Lung (tissue), 13 donors: ENCODE data around the gene PPA2. TPM values are rescaled to one million over a fixed set of nuclear protein-coding genes. Genes with fewer than 3 reads are reported as not detected.

Experiments used
- ATAC-seq: fragments of 200-7000 bp; cut with Tn5 transposase; one replicate; pipeline ENCODE4 v1.9.1; 2020; ENCODE audit warnings: moderate number of reproducible peaks; ENCODE audit not compliant: insufficient read depth, low FRiP score
- DNase-seq, 3 donors: peaks; one replicate each; pipeline ENCODE4 v3.0.0-alpha.2; 2013 to 2017
- H3K27ac ChIP-seq, 2 donors: one replicate each; pipeline ENCODE4 v1.5.1; 2013; ENCODE audit warnings: mild to moderate bottlenecking in 2 of 2, moderate library complexity in 2 of 2, control low read depth in 1 of 2, inconsistent platforms in 1 of 2, low read depth in 1 of 2, low read length in 1 of 2
- H3K27me3 ChIP-seq, 3 donors: one replicate each; pipeline ENCODE4 v1.5.1; 2013; ENCODE audit warnings: low read length in 2 of 3; ENCODE audit not compliant: control insufficient read depth in 3 of 3, insufficient read depth in 3 of 3
- H3K36me3 ChIP-seq, 4 donors: one replicate each; pipeline ENCODE4 v1.5.1; 2013; ENCODE audit warnings: low read length in 4 of 4, mild to moderate bottlenecking in 1 of 4, moderate library complexity in 1 of 4; ENCODE audit not compliant: control insufficient read depth in 4 of 4, insufficient read depth in 4 of 4
- H3K4me1 ChIP-seq, 5 donors: one replicate each; pipeline ENCODE4 v1.5.1; 2013; ENCODE audit warnings: low read length in 5 of 5, mild to moderate bottlenecking in 2 of 5, moderate library complexity in 1 of 5; ENCODE audit not compliant: control insufficient read depth in 5 of 5, insufficient read depth in 5 of 5
- H3K4me3 ChIP-seq: one replicate; pipeline ENCODE4 v1.5.1; 2013; ENCODE audit warnings: mild to moderate bottlenecking, control low read depth, moderate library complexity
- H3K9ac ChIP-seq, 2 donors: one replicate each; pipeline ENCODE4 v1.5.1; 2013; ENCODE audit warnings: low read length in 2 of 2, control low read depth in 1 of 2; ENCODE audit not compliant: insufficient read depth in 1 of 2
- H3K9me3 ChIP-seq, 4 donors: one replicate each; pipeline ENCODE4 v1.5.1; 2013; ENCODE audit warnings: low read length in 3 of 4, mild to moderate bottlenecking in 1 of 4, moderate library complexity in 1 of 4; ENCODE audit not compliant: control insufficient read depth in 4 of 4, insufficient read depth in 3 of 4
- WGBS, 2 donors: extraction: QIAGEN DNeasy Blood & Tissue Kit; methylation state at CpG; one replicate each; pipeline ENCODE4 v1.1.7; 2013; 5-methylcytosine and 5-hydroxymethylcytosine counted together
- polyA plus RNA-seq, 2 donors: library from polyadenylated mRNA; stranded (reverse); fragments of 200-250 nt; gene quantifications; one replicate each; pipeline ENCODE4 v1.2.1, GENCODE V29; 2013
- small RNA-seq: library from RNA; depleted of rRNA; stranded (forward); fragments of <200 nt; gene quantifications from one replicate; pipeline ENCODE3, GENCODE V24; 2014; ENCODE audit warnings: low replicate concordance
- total RNA-seq, 2 donors: library from RNA; depleted of rRNA in 1 of 2; stranded (reverse); fragments of >200 nt in 1 of 2; gene quantifications; one replicate each; pipeline ENCODE4 v1.2.1, GENCODE V29; 2014 to 2021
- TF ChIP-seq, protein P1 (sequence below): IDR thresholded peaks from 2 replicates; pipeline ENCODE4 v1.5.1; 2012; ENCODE audit warnings: mild to moderate bottlenecking; ENCODE audit errors: control extremely low read depth, extremely low read depth
- donor health status: control.
- donor health status: control.
- donor health status: Bipolar disorder and iron deficiency.
- donor health status: healthy.
- donor health status: DM: yes; HTN: yes; CAD: no.

Gene PPA2
- total and polyA plus RNA-seq, 4 donors: 70.0 to 114 (median 77.1) TPM

DNA sequence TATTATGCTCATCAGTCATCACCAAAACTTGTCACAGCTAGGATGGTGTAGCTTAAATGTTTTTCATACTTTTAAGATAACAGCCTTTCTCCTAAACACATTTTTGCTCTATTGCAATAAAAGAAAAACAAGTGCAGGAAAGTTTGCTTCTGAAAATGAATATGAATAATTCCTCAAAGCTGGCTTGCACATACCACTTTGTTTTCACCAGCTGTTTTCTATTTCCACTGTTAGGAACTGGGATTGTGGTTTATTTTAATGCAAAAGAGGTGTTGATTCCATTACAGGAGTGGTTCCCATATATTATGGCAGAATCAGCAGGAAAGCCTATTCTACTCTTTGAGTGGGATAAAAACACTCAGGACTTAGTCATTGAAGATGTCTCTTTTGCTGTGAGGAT, 145.9 kb downstream of the PPA2 start:
- H3K4me3 ChIP-seq: no peak overlapping the region
- no peak for DNase-seq
- TF ChIP-seq, protein P1, sequence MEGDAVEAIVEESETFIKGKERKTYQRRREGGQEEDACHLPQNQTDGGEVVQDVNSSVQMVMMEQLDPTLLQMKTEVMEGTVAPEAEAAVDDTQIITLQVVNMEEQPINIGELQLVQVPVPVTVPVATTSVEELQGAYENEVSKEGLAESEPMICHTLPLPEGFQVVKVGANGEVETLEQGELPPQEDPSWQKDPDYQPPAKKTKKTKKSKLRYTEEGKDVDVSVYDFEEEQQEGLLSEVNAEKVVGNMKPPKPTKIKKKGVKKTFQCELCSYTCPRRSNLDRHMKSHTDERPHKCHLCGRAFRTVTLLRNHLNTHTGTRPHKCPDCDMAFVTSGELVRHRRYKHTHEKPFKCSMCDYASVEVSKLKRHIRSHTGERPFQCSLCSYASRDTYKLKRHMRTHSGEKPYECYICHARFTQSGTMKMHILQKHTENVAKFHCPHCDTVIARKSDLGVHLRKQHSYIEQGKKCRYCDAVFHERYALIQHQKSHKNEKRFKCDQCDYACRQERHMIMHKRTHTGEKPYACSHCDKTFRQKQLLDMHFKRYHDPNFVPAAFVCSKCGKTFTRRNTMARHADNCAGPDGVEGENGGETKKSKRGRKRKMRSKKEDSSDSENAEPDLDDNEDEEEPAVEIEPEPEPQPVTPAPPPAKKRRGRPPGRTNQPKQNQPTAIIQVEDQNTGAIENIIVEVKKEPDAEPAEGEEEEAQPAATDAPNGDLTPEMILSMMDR: no peak
- no peaks in the 10 kb centered on the region for H3K36me3 ChIP-seq
- no peak overlapping the region for H3K9ac ChIP-seq
- no peaks in the 10 kb centered on the region for H3K27me3 ChIP-seq
- peaks cover 0 to 4% (median 0%) of the 10 kb centered on the region in 4 donors for H3K9me3 ChIP-seq
- no peaks in the 10 kb centered on the region for H3K4me1 ChIP-seq
- no peak overlapping the region for H3K27ac ChIP-seq
- ATAC-seq: no peak

DNA sequence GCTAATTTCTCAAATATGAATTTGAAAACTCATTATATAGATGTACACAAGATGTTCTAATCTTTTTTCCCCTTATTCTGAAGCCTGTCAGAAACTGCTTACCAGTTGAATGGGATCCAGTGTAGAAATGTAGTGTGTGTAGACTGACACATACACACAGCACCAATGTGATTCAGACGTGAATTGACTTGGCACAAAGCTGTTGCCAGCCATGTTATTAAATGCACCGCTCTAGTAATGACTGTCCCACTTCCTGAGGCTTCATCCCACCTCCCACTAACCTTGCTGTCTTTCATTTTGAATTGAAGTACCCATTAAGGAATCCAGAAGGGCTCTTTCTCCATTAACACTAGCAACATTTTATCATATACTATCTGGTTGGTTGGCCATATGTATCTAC, 146.6 kb downstream of the PPA2 start:
- no peak for DNase-seq
- H3K9ac ChIP-seq: no peak overlapping the region
- H3K36me3 ChIP-seq: no peaks in the 10 kb centered on the region
- no peaks in the 10 kb centered on the region for H3K27me3 ChIP-seq
- no peaks in the 10 kb centered on the region for H3K4me1 ChIP-seq
- ATAC-seq: no peak
- H3K4me3 ChIP-seq: no peak overlapping the region
- no peaks in the 10 kb centered on the region for H3K9me3 ChIP-seq
- H3K27ac ChIP-seq: no peak overlapping the region
- TF ChIP-seq, protein P1: no peak
- 86 to 88% methylated on average over 2 of the region's 2 CpGs for WGBS, 2 donors

Small RNA genes within 50 kb of the gene (small RNA-seq; reads per million reads assigned to genes)
- not detected for gene RNU6-553P

Other genes with a start within 250 kb of the PPA2 start
- gene ARHGEF38, start 78.6 kb upstream of the PPA2 start, total RNA-seq: 10 to 100 TPM; 22.8 to 55.0 TPM
- gene ARHGEF38, start 78.6 kb upstream of the PPA2 start, polyA plus RNA-seq: 1 to 10 TPM; 2.0 to 6.7 TPM
- gene INTS12, start 234.6 kb upstream of the PPA2 start, total RNA-seq: 10 to 100 TPM; 15.0 to 24.1 TPM
- 10 to 100 TPM; 16.0 to 18.4 TPM for gene INTS12, start 234.6 kb upstream of the PPA2 start, polyA plus RNA-seq
- gene GSTCD, start 234.7 kb upstream of the PPA2 start, total RNA-seq: 10 to 100 TPM; 14.0 to 17.9 TPM
- gene GSTCD, start 234.7 kb upstream of the PPA2 start, polyA plus RNA-seq: 1 to 10 TPM; 1.5 to 2.9 TPM